Measurements from ENCODE around the gene C1QTNF4. TPM values are rescaled to one million over a fixed set of nuclear protein-coding genes. Genes with fewer than 3 reads are reported as not detected.

Gene C1QTNF4
- total and polyA plus RNA-seq, 9 of the 15 experiments (the other 6 are each of a cell fraction or from before 2014, with no cell fraction given), result not detected

GRCh38 chr11:47642099-47642855, 48.1 kb upstream of the C1QTNF4 start, which contains the start of gene MTCH2:
Gene MTCH2 (minus strand): TSS chr11:47642559. CDS start chr11:47642465, 94 bp downstream.
- WGBS (ENCODE audit: insufficient coverage, low coverage, missing lambda C conversion rate), result under 1% methylated on average over 64 of the region's 78 CpGs
- H3K27ac ChIP-seq (ENCODE audit: extremely low read depth, low read depth, low read length), result peak within 1 kb of the TSS; percentile 99
- H3K79me2 ChIP-seq (ENCODE audit: control insufficient read depth, insufficient read depth, low read length), result peaks cover 42% of the 10 kb centered on the region
- CTCF ChIA-PET (ENCODE audit: low intra/inter-chr PET ratio), result no interaction called here
- FAIRE-seq (peak; percentile 95), ATAC-seq (peak; percentile 90), DNase-seq (ENCODE audit: extremely low read depth in 1 of 4, low spot score in 3 of 4) (peak; percentile 97 to 99 (median 98))
- H2AFZ ChIP-seq (ENCODE audit: low read depth, low read length), result peak within 1 kb of the TSS; percentile 96
- in situ Hi-C loops (cut with MboI), result no loop called here
- H4K20me1 ChIP-seq (replicated peaks; ENCODE audit: control insufficient read depth, insufficient read depth, low read length), result no peaks in the 10 kb centered on the region
- H3K9me3 ChIP-seq (replicated peaks; ENCODE audit: control insufficient read depth, insufficient read depth, low read depth, low read length), result no peaks in the 10 kb centered on the region
- BruUV-seq (replicated peaks), result no TSS peak
- POLR2A ChIA-PET, result interaction anchor here (0.7 to 2.0 kb wide), 4 partner anchors 22 to 186 kb away, joined by 3 to 6 read pairs (median 4); no protein-coding TSS in a partner anchor
- H3K9me1 ChIP-seq (ENCODE audit: control insufficient read depth, insufficient read depth, low read length), result no peaks in the 10 kb centered on the region
- H3K9ac ChIP-seq (ENCODE audit: insufficient read depth in 1 of 2, low read depth in 2 of 2, low read length in 2 of 2), result peak within 1 kb of the TSS; percentile 99 to 100
- intact Hi-C loops (cut with micrococcal nuclease), result loop anchor here (2.0 to 10.0 kb wide), 3 partner anchors 75 to 213 kb away; partner anchors contain the start of genes AGBL2 and FNBP4
- peak within 1 kb of the TSS; percentile 96 for H3K4me2 ChIP-seq (ENCODE audit: insufficient read depth, low read length)
- H3K36me3 ChIP-seq (ENCODE audit: control insufficient read depth, insufficient read depth, low read length), result peaks cover 26% of the 10 kb centered on the region
- H3K27me3 ChIP-seq (ENCODE audit: control insufficient read depth in 2 of 2, insufficient read depth in 2 of 2, low read length in 2 of 2), result no peaks in the 10 kb centered on the region
- H3K4me1 ChIP-seq (replicated peaks in 1 of 2; ENCODE audit: control insufficient read depth in 2 of 2, insufficient read depth in 2 of 2, low read length in 2 of 2), result peaks cover 11 to 23% of the 10 kb centered on the region in 2 experiments; a peak in 4 of 5 replicates
- peak within 1 kb of the TSS; percentile 98 for H3K4me3 ChIP-seq
- no peak for TF ChIP-seq ARID1B (IDR thresholded peaks at IDR 0.05)
- TF ChIP-seq SRSF1 (IDR thresholded peaks at IDR 0.05; ENCODE audit: low read depth, low read length), result no peak
- TF ChIP-seq GABPB1 (CRISPR knock-in tag; IDR thresholded peaks at IDR 0.05), result peak; percentile 76
- no peak for TF ChIP-seq ZNF12 (CRISPR knock-in tag; IDR thresholded peaks at IDR 0.05)
- no peak for TF ChIP-seq HDAC3 (IDR thresholded peaks at IDR 0.05; ENCODE audit: borderline replicate concordance, partially characterized antibody)
- TF ChIP-seq ELK1 (CRISPR knock-in tag; IDR thresholded peaks at IDR 0.05), result no peak
- no peak for TF ChIP-seq CBX5 (IDR thresholded peaks at IDR 0.05; ENCODE audit: borderline replicate concordance, low read depth)
- TF ChIP-seq DMBX1 (CRISPR knock-in tag; IDR thresholded peaks at IDR 0.05; ENCODE audit: borderline replicate concordance), result no peak
- TF ChIP-seq TFE3 (CRISPR knock-in tag; IDR thresholded peaks at IDR 0.05), result peak; percentile 97
- TF ChIP-seq, protein P1, sequence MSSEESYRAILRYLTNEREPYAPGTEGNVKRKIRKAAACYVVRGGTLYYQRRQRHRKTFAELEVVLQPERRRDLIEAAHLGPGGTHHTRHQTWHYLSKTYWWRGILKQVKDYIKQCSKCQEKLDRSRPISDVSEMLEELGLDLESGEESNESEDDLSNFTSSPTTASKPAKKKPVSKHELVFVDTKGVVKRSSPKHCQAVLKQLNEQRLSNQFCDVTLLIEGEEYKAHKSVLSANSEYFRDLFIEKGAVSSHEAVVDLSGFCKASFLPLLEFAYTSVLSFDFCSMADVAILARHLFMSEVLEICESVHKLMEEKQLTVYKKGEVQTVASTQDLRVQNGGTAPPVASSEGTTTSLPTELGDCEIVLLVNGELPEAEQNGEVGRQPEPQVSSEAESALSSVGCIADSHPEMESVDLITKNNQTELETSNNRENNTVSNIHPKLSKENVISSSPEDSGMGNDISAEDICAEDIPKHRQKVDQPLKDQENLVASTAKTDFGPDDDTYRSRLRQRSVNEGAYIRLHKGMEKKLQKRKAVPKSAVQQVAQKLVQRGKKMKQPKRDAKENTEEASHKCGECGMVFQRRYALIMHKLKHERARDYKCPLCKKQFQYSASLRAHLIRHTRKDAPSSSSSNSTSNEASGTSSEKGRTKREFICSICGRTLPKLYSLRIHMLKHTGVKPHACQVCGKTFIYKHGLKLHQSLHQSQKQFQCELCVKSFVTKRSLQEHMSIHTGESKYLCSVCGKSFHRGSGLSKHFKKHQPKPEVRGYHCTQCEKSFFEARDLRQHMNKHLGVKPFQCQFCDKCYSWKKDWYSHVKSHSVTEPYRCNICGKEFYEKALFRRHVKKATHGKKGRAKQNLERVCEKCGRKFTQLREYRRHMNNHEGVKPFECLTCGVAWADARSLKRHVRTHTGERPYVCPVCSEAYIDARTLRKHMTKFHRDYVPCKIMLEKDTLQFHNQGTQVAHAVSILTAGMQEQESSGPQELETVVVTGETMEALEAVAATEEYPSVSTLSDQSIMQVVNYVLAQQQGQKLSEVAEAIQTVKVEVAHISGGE (CRISPR knock-in tag; IDR thresholded peaks at IDR 0.05), result no peak; a peak in 1 of 6 replicates
- TF ChIP-seq, protein P2, sequence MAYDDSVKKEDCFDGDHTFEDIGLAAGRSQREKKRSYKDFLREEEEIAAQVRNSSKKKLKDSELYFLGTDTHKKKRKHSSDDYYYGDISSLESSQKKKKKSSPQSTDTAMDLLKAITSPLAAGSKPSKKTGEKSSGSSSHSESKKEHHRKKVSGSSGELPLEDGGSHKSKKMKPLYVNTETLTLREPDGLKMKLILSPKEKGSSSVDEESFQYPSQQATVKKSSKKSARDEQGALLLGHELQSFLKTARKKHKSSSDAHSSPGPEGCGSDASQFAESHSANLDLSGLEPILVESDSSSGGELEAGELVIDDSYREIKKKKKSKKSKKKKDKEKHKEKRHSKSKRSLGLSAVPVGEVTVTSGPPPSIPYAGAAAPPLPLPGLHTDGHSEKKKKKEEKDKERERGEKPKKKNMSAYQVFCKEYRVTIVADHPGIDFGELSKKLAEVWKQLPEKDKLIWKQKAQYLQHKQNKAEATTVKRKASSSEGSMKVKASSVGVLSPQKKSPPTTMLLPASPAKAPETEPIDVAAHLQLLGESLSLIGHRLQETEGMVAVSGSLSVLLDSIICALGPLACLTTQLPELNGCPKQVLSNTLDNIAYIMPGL (CRISPR knock-in tag; IDR thresholded peaks at IDR 0.05), result 0 out of 2 replicates have a peak, but pooled peaks have one; percentile 79
- TF ChIP-seq FOSL1 (tag; conservative IDR thresholded peaks at IDR 0.05), result no peak

All from K562 (cell line).